Activated CD4-positive, alpha-beta T cell treated with anti-CD3 and anti-CD28 coated beads, Interleukin-2, Interleukin-6, amounts not matched to agents 100 ng/mL and 50 ng/mL, durations not matched to agents 16 hours and 8 hours (primary cell): ENCODE data around the gene TSSC4.

ENCODE experiments used
- DNase-seq: peaks from one replicate; pipeline ENCODE4 v3.0.0-alpha.2; 2020

Gene TSSC4

GRCh38 chr11:2420502-2421225, 20.1 kb downstream of the TSSC4 start:
- peak; percentile 73 for DNase-seq

- no peak for DNase-seq
Observed at GRCh38 chr11:2421226-2421994, 20.9 kb downstream of the TSSC4 start.

- no peak for DNase-seq
Observed at GRCh38 chr11:2421996-2422395, 21.4 kb downstream of the TSSC4 start.

- DNase-seq: no peak
Observed at GRCh38 chr11:2422461-2423156, 22.1 kb downstream of the TSSC4 start.

GRCh38 chr11:2423157-2424025, 22.8 kb downstream of the TSSC4 start:
- no peak for DNase-seq

GRCh38 chr11:2424811-2425495, 24.4 kb downstream of the TSSC4 start:
- no peak for DNase-seq

- no peak for DNase-seq
Observed at GRCh38 chr11:2425506-2425905, 25.0 kb downstream of the TSSC4 start.

GRCh38 chr11:2426221-2426620, 25.7 kb downstream of the TSSC4 start:
- no peak for DNase-seq

- no peak for DNase-seq
Observed at GRCh38 chr11:2426826-2427521, 26.4 kb downstream of the TSSC4 start.

- DNase-seq: no peak
Observed at GRCh38 chr11:2427721-2428321, 27.3 kb downstream of the TSSC4 start.

GRCh38 chr11:2428322-2428795, 27.8 kb downstream of the TSSC4 start:
- peak; percentile 84 for DNase-seq

GRCh38 chr11:2431395-2431794, 30.8 kb downstream of the TSSC4 start:
- DNase-seq: no peak

GRCh38 chr11:2432171-2432621, 31.6 kb downstream of the TSSC4 start:
- no peak for DNase-seq

GRCh38 chr11:2432628-2433071, 32.1 kb downstream of the TSSC4 start:
- no peak for DNase-seq

GRCh38 chr11:2433106-2433925, 32.8 kb downstream of the TSSC4 start:
- DNase-seq: no peak

GRCh38 chr11:2434008-2434407, 33.5 kb downstream of the TSSC4 start:
- no peak for DNase-seq

- DNase-seq: no peak
Observed at GRCh38 chr11:2434506-2435255, 34.1 kb downstream of the TSSC4 start.

- no peak for DNase-seq
Observed at GRCh38 chr11:2435288-2436012, 34.9 kb downstream of the TSSC4 start.
